Measurements from ENCODE around the gene CLIP4.
"Not testable (repeated sequence)": the region's sequence is repeated elsewhere in the genome, so short reads cannot be mapped to it uniquely, and the experiment has no call there.

CLIP4 gene

DNA sequence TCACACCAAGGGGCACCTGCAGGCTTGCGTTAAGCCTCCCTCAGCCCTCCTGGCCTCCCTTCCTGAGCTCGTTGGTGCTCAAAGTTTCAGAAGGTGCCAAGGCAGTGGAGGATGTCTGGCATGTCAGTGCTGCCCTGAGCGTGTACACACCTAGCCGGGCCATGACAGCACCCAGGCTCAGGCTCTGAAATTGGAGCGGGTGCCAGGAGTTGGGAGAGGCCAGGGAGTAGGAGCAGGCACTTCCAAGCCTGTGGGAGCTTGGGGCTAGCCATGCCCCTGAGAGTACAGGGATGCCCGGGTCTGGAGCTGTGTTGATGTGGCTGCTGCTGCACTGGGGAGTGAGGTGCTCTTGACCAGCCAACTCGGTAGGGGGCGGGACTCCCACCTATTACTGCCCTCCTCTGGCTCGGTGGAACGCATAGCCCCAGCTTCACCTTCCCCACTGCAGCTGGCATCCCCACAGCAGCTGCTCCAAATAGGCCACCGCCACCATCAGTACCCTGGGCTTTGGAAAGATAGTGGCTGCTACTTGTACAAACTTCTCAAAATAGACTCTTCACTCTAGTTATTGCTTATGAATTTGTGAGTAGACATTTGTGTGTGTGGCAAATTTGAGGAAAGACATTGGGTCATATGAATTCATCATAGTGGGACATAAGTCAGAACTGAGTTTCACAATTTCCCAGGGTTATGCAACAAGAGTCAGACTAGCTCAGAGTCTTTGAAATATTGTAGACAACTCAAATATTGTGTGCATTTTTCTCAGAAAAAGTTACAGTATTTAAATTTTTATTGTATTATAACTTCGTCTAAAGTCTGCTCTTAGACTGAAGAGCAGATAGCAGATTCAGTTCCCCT, 34.1 kb upstream of the CLIP4 start:
- TF ChIP-seq, protein P1, sequence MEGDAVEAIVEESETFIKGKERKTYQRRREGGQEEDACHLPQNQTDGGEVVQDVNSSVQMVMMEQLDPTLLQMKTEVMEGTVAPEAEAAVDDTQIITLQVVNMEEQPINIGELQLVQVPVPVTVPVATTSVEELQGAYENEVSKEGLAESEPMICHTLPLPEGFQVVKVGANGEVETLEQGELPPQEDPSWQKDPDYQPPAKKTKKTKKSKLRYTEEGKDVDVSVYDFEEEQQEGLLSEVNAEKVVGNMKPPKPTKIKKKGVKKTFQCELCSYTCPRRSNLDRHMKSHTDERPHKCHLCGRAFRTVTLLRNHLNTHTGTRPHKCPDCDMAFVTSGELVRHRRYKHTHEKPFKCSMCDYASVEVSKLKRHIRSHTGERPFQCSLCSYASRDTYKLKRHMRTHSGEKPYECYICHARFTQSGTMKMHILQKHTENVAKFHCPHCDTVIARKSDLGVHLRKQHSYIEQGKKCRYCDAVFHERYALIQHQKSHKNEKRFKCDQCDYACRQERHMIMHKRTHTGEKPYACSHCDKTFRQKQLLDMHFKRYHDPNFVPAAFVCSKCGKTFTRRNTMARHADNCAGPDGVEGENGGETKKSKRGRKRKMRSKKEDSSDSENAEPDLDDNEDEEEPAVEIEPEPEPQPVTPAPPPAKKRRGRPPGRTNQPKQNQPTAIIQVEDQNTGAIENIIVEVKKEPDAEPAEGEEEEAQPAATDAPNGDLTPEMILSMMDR (IDR thresholded peaks at IDR 0.05; ENCODE audit: insufficient read depth, low read depth, low read length, missing control alignments): no peak
- peak; percentile 82 for DNase-seq (ENCODE audit: low read depth)
- H3K4me3 ChIP-seq (ENCODE audit: low read length): no peak overlapping the region

DNA sequence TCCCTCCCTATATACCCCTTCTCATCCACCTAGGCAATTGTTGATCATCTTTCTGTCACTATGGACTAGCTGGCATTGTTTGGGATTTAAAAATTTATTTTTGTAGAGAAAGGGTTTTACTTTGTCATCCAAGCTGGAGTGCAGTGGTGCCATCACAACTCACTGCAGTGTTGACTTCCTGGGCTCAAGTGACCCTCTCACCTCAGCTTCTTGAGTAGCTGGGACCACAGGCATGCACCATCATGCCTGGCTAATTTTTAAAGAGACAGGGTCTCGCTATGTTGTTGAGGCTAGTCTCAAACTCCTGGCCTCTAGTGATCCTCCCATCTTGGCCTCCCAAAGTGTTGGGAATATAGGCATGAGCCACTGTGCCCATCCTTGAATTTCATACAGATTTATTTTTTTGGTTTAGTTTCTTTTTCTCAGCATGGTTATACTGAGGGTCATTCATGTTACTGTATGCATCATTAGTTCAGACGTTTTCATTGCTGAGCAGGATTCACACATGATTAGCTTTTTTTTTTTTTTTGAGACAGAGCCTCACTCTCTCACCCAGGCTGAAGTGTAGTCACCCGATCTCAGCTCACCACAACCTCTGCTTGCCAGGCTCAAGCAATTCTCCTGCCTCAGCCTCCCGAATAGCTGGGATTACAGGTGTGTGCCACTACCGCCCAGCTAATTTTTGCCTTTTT, 32.3 kb upstream of the CLIP4 start:
- TF ChIP-seq, protein P1 (IDR thresholded peaks at IDR 0.05; ENCODE audit: insufficient read depth, low read depth, low read length, missing control alignments): no peak
- no peak overlapping the region for H3K4me3 ChIP-seq (ENCODE audit: low read length)
- no peak for DNase-seq (ENCODE audit: low read depth)

DNA sequence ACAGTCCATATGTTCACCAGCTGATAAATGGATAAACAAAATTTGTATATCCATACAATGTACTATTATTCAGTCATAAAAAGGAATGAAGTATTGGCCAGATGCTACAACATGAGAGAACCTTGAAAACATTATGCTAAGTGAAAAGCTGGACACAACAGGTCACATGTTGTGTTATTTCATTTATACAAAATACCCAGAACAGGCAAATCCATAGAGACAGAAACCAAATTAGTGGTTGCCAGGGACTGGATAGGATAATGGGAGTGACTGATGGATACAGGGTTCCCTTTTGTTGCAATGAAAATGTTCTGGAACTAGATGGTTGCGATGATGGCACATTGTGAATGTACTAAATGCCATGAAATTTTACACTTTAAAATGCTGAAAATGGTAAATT, 30.7 kb upstream of the CLIP4 start:
- H3K4me3 ChIP-seq (ENCODE audit: low read length): no peak overlapping the region
- TF ChIP-seq, protein P1 (IDR thresholded peaks at IDR 0.05; ENCODE audit: insufficient read depth, low read depth, low read length, missing control alignments): no peak
- no peak for DNase-seq (ENCODE audit: low read depth)

DNA sequence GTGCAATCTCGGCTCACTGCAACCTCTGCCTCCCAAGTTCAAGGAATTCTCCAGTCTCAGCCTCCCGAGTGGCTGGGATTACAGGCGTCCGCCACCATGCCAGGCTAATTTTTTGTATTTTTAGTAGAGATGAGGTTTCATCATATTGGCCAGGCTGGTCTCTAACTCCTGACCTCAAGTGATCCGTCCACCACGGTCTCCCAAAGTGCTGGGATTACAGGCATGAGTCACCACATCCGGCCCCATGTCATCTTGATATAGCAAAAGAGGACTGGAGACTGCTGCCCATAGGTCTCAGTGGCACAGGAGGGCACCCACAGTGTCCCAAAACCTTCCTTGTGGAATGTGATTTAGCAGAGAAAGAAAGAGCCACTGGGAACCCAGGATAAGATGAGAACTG, 24.9 kb upstream of the CLIP4 start:
- not testable (repeated sequence) for DNase-seq (ENCODE audit: low read depth); H3K4me3 ChIP-seq (ENCODE audit: low read length)

DNA sequence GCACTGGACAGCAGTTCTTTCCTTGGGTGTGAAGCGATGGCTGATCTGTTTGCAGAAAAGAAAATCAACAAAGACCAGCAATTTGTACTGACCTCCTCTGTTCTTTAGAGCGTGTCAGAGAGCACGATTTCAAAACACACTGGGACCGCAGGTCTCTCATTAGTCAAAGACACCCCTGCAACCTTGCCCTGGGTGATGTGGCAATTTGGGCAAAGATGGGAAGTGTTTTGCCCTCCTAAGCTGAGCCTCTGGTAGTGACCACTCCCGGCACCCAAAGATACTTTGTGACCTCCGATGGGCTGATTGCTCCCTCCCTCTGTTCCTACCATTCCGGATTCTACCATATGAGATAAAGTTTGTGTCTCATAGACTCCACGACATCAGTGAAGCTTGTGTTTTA, 18.2 kb upstream of the CLIP4 start:
- TF ChIP-seq, protein P1 (IDR thresholded peaks at IDR 0.05; ENCODE audit: insufficient read depth, low read depth, low read length, missing control alignments): no peak
- no peak overlapping the region for H3K4me3 ChIP-seq (ENCODE audit: low read length)
- DNase-seq (ENCODE audit: low read depth): no peak

DNA sequence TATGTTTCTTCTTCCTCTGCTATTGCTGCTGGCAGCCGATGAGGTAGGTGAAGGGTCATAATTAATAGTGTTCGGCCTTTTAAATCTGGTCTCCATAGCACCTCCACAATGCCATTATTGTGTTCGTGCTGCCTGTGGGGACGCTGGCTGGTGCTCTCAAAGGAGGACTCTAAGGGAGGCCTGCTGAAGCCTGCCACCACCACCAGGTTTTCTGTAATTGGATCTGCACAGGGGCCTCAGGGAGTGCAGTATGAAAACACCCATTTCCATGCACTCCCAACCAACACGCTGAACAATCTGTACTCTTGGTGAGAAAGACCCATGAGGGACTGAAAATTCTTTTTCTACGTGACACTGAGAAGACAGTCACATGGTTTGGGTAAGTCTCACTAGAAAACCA, 17.6 kb upstream of the CLIP4 start:
- H3K4me3 ChIP-seq (ENCODE audit: low read length): no peak overlapping the region
- no peak for DNase-seq (ENCODE audit: low read depth)
- TF ChIP-seq, protein P1 (IDR thresholded peaks at IDR 0.05; ENCODE audit: insufficient read depth, low read depth, low read length, missing control alignments): no peak

DNA sequence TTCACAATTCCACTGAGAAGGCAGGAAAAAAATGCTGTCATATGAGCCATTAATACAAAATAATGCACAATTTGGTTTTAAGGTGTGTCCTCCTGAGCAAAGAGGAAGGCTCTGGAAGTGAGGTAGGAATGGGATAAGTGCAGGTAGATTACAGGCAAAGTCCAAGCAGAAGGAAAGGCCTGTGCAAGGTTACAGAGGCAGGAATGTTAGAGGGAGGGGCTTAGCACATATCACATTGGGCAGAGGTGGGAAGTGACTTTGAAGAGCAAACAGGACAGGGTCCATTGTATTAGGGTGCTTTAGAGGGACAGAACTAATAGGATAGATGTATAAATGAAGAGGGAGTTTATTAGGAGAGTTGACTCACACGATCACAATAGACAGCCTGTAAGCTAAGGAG, 14.7 kb upstream of the CLIP4 start:
- no peak overlapping the region for H3K4me3 ChIP-seq (ENCODE audit: low read length)
- TF ChIP-seq, protein P1 (IDR thresholded peaks at IDR 0.05; ENCODE audit: insufficient read depth, low read depth, low read length, missing control alignments): no peak
- no peak for DNase-seq (ENCODE audit: low read depth)
